ENCODE data around the gene SH3TC1.

SH3TC1 gene

GRCh38 chr4:8270418-8270771, 71.3 kb downstream of the SH3TC1 start:
- peak overlapping the region; percentile 29; the same call in 1 of the 2 replicates for H3K4me3 ChIP-seq (ENCODE audit: low read depth, low read length)
- POLR2A ChIA-PET: no interaction called here
- no peak for DNase-seq (ENCODE audit: low read depth, low spot score)
- CTCF ChIA-PET: interaction anchor here (1.2 to 13.7 kb wide), 2 partner anchors 28 to 132 kb away, joined by 4 to 117 read pairs; no protein-coding TSS in a partner anchor
- TF ChIP-seq CTCF (IDR thresholded peaks at IDR 0.05; ENCODE audit: insufficient read depth, low read length, missing control alignments): no peak

GRCh38 chr4:8270912-8271815, 72.1 kb downstream of the SH3TC1 start:
- CTCF ChIA-PET: interaction anchor here (13.7 kb wide), 1 partner anchor 131 kb away, joined by 117 read pairs; no protein-coding TSS in a partner anchor
- no peak for TF ChIP-seq CTCF (IDR thresholded peaks at IDR 0.05; ENCODE audit: insufficient read depth, low read length, missing control alignments)
- DNase-seq (ENCODE audit: low read depth, low spot score): no peak
- POLR2A ChIA-PET: no interaction called here
- H3K4me3 ChIP-seq (ENCODE audit: low read depth, low read length): no peak overlapping the region

- H3K4me3 ChIP-seq (ENCODE audit: low read depth, low read length): no peak overlapping the region
- no peak for TF ChIP-seq CTCF (IDR thresholded peaks at IDR 0.05; ENCODE audit: insufficient read depth, low read length, missing control alignments)
- DNase-seq (ENCODE audit: low read depth, low spot score): no peak
- ChIA-PET POLR2A (no interaction called here), CTCF (interaction anchor here (1.0 to 13.7 kb wide), 2 partner anchors 130 to 197 kb away, joined by 3 to 117 read pairs; no protein-coding TSS in a partner anchor)
Observed at GRCh38 chr4:8271821-8272220, 72.7 kb downstream of the SH3TC1 start.

- CTCF ChIA-PET: interaction anchor here (1.0 to 13.7 kb wide), 3 partner anchors 28 to 196 kb away, joined by 3 to 117 read pairs (median 4); no protein-coding TSS in a partner anchor
- H3K4me3 ChIP-seq (ENCODE audit: low read depth, low read length): no peak overlapping the region
- TF ChIP-seq CTCF (IDR thresholded peaks at IDR 0.05; ENCODE audit: insufficient read depth, low read length, missing control alignments): no peak
- POLR2A ChIA-PET: no interaction called here
- no peak for DNase-seq (ENCODE audit: low read depth, low spot score)
Observed at GRCh38 chr4:8272472-8273428, 73.7 kb downstream of the SH3TC1 start.

GRCh38 chr4:8273450-8273849, 74.4 kb downstream of the SH3TC1 start:
- no peak for DNase-seq (ENCODE audit: low read depth, low spot score)
- no peak overlapping the region for H3K4me3 ChIP-seq (ENCODE audit: low read depth, low read length)
- TF ChIP-seq CTCF (IDR thresholded peaks at IDR 0.05; ENCODE audit: insufficient read depth, low read length, missing control alignments): no peak
- ChIA-PET POLR2A (interaction anchor here (0.6 kb wide), 1 partner anchor 12 kb away, joined by 3 read pairs; no protein-coding TSS in a partner anchor), CTCF (interaction anchor here (1.0 to 13.7 kb wide), 2 partner anchors 29 to 129 kb away, joined by 4 to 117 read pairs; no protein-coding TSS in a partner anchor)
